Osteoblast (primary cell): ENCODE measurements around the gene CEACAM18. TPM values are rescaled to one million over a fixed set of nuclear protein-coding genes. Genes with fewer than 3 reads are reported as not detected.
"Not testable (repeated sequence)": the region's sequence is repeated elsewhere in the genome, so short reads cannot be mapped to it uniquely, and the experiment has no call there.

Experiments
- DNase-seq: peaks from one replicate; pipeline ENCODE4 v3.0.0; 2011; ENCODE audit warnings: low spot score, mixed read lengths; ENCODE audit not compliant: insufficient read length; ENCODE audit errors: missing footprints
- H2AFZ ChIP-seq: 2 replicates; pipeline ENCODE4 v1.6.0; 2011; ENCODE audit warnings: mild to moderate bottlenecking, low read length
- H3K27ac ChIP-seq: 2 replicates; pipeline ENCODE4 v1.5.1; 2011; ENCODE audit warnings: mild to moderate bottlenecking, low read depth, low read length, moderate library complexity
- H3K27me3 ChIP-seq: 2 replicates; pipeline ENCODE4 v1.6.0; 2012; ENCODE audit warnings: mild to moderate bottlenecking, control low read depth, inconsistent platforms, low read length, moderate library complexity; ENCODE audit not compliant: insufficient read depth
- H3K36me3 ChIP-seq: 2 replicates; pipeline ENCODE4 v1.5.1; 2011; ENCODE audit warnings: mild to moderate bottlenecking, low read length, control low read depth, moderate library complexity; ENCODE audit not compliant: insufficient read depth
- H3K4me1 ChIP-seq: 2 replicates; pipeline ENCODE4 v1.5.1; 2011; ENCODE audit warnings: mild to moderate bottlenecking, low read length, control low read depth, moderate library complexity; ENCODE audit not compliant: insufficient read depth
- H3K4me2 ChIP-seq: 2 replicates; pipeline ENCODE4 v1.6.0; 2011; ENCODE audit warnings: mild to moderate bottlenecking, low read length; ENCODE audit not compliant: insufficient read depth
- H3K4me3 ChIP-seq: fragments of 200-600 bp; sonication (generic); 3 replicates; pipeline ENCODE4 v1.5.1; 2012; ENCODE audit warnings: mild to moderate bottlenecking, low read length, inconsistent platforms; ENCODE audit not compliant: insufficient read depth
- H3K79me2 ChIP-seq: 2 replicates; pipeline ENCODE4 v1.6.0; 2012; ENCODE audit warnings: mild to moderate bottlenecking, low read length, control low read depth, inconsistent platforms; ENCODE audit not compliant: insufficient read depth
- H3K9me3 ChIP-seq: 2 replicates; pipeline ENCODE4 v1.5.1; 2011; ENCODE audit warnings: low read depth, low read length, control low read depth
- H4K20me1 ChIP-seq: 2 replicates; pipeline ENCODE4 v1.6.0; 2012; ENCODE audit warnings: mild to moderate bottlenecking, low read length, control low read depth; ENCODE audit not compliant: insufficient read depth
- total RNA-seq: library from RNA; depleted of rRNA; stranded (reverse); fragments of >200 nt; gene quantifications from 2 replicates; pipeline ENCODE4 v1.2.3, GENCODE V29; 2012
- TF ChIP-seq, protein P1 (sequence below): IDR thresholded peaks from 2 replicates; pipeline ENCODE4 v1.5.1; 2011; ENCODE audit warnings: mild to moderate bottlenecking, low read depth, low read length, moderate library complexity; ENCODE audit errors: extremely low read depth

Gene CEACAM18
- total RNA-seq, 1 donor, result not detected

DNA sequence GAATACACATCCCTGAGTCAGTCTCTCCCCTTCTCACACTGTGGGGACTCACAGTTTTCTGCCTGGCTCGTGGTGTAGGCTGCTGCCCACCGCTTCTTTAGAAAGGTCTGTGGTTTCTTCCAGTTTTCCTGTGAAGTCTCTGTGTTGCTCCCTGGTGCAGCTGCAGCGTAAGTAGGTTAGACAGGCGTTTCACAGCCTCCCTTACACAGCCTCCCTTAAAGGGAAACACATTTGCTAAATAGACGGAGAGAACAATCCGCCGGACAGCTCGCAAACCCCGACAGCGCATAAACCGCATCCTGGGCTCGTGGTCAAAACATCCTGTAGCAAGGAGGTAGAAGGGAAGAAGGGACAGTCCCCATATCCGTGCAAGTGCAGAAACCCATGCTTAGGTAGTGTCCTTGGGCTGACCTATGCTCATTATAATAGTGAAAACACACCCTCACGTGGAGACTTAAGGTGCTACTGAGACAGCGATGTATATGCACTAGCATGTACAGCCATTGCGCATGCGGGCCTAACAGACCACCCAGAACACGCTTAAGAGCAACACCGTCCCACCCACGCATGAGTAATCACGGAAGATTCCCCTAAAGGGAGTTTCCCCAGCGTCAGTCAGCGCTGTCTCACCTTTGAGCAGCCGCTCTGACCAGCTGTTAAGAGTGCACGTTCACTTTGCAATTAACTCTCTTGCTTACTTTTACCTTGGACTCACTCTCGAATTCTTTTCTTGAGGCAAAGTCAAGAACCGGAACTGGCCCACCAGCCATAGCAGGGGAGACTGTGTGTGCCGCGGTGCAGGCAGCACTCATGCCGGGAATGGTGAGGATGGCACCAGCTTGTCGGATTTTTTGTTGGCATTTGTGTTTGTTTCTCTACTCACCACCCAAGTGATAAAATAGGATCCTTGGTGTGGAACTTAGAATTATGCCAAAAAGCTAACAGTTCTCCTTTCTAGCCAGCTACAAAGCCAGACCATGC lies 36.6 kb upstream of the CEACAM18 start:
- DNase-seq, result no peak
- Histone ChIP-seq H3K4me3 (no peak overlapping the region), H3K36me3 (no peaks in the 10 kb centered on the region)

DNA sequence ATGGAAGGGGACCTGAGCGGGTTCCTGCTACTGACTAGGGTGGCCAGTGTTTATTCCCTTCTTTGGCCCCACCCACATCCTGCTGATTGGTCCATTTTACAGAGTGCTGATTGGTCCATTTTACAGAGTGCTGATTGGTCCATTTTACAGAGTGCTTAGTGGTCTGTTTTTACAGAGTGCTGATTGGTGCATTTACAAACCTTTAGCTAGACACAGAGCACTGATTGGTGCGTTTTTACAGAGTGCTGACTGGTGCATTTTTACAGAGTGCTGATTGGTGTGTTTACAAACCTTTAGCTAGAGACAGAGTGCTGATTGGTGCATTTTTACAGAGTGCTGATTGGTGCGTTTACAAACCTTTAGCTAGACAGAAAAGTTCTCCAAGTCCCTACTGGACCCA lies 30.8 kb upstream of the CEACAM18 start:
- not testable (repeated sequence) for H3K4me2 ChIP-seq, H3K4me1 ChIP-seq, H3K36me3 ChIP-seq, H2AFZ ChIP-seq, H4K20me1 ChIP-seq, H3K9me3 ChIP-seq, H3K27me3 ChIP-seq, H3K4me3 ChIP-seq, DNase-seq, H3K79me2 ChIP-seq, H3K27ac ChIP-seq

More for the DNA sequence above, 36.6 kb upstream of the CEACAM18 start:
- no peak overlapping the region for H3K27ac ChIP-seq
- H3K27me3 ChIP-seq, result no peaks in the 10 kb centered on the region
- H3K4me1 ChIP-seq, result no peaks in the 10 kb centered on the region
- TF ChIP-seq, protein P1, sequence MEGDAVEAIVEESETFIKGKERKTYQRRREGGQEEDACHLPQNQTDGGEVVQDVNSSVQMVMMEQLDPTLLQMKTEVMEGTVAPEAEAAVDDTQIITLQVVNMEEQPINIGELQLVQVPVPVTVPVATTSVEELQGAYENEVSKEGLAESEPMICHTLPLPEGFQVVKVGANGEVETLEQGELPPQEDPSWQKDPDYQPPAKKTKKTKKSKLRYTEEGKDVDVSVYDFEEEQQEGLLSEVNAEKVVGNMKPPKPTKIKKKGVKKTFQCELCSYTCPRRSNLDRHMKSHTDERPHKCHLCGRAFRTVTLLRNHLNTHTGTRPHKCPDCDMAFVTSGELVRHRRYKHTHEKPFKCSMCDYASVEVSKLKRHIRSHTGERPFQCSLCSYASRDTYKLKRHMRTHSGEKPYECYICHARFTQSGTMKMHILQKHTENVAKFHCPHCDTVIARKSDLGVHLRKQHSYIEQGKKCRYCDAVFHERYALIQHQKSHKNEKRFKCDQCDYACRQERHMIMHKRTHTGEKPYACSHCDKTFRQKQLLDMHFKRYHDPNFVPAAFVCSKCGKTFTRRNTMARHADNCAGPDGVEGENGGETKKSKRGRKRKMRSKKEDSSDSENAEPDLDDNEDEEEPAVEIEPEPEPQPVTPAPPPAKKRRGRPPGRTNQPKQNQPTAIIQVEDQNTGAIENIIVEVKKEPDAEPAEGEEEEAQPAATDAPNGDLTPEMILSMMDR, result no peak
- no peak overlapping the region for H2AFZ ChIP-seq
- H4K20me1 ChIP-seq, result no peaks in the 10 kb centered on the region
- no peaks in the 10 kb centered on the region for H3K9me3 ChIP-seq
- no peaks in the 10 kb centered on the region for H3K79me2 ChIP-seq
- H3K4me2 ChIP-seq, result no peak overlapping the region

DNA sequence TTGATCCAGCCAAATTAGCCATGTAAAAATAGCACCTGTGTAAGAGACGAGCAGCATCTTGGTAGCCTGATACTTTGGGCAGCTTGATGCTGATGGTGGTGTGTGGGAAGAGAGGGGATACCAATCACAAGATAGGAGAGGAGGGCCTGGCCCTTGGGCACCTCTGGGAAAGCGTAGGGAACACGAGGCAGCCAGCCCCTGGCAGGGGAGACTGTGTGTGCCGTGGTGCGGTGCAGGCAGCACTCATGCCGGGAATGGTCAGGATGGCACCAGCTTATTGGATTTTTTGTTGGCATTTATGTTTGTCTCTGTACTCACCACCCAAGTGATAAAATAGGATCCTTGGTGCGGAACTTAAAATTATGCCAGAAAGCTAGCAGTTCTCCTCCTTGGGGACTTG lies 30.3 kb upstream of the CEACAM18 start:
- Histone ChIP-seq H3K36me3 (no peaks in the 10 kb centered on the region), H3K9me3 (no peaks in the 10 kb centered on the region), H4K20me1 (no peaks in the 10 kb centered on the region), H3K4me3 (no peak overlapping the region), H3K4me1 (no peaks in the 10 kb centered on the region), H3K27ac (no peak overlapping the region), H3K79me2 (no peaks in the 10 kb centered on the region), H3K4me2 (no peak overlapping the region), H3K27me3 (no peaks in the 10 kb centered on the region), H2AFZ (no peak overlapping the region)
- no peak for DNase-seq
- TF ChIP-seq, protein P1, result no peak

DNA sequence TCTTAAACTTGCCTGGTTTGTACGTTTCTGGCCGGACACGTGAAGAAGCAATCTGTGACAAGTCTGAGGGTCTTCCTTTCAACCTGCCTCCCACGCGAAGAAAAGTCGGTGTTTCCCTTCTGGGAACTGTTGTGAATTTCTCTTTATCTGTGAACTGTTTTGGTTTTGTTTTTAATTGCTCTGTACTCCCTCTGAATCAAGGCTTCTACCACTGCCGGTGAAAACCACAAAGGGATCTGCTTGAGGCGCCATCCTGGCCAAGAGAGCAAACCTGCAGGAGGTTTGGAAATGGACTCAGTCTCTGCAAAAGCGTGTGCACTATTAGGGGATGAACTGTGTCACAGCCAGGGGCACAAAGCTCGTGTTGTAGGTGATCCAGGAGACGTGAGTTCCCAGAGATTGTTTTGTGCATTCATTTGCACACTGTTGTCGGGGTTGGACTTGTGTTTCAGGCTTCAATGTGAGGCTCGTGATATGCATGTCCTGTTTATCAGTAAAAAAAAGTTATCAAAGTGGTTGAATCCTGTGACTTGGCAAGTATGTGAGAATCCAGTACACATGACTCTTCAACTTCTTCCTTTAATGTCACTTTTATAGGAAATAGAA lies 29.8 kb upstream of the CEACAM18 start:
- Histone ChIP-seq H3K4me2 (no peak overlapping the region), H4K20me1 (no peaks in the 10 kb centered on the region), H2AFZ (no peak overlapping the region), H3K4me3 (no peak overlapping the region), H3K36me3 (no peaks in the 10 kb centered on the region), H3K27me3 (no peaks in the 10 kb centered on the region), H3K9me3 (no peaks in the 10 kb centered on the region), H3K79me2 (no peaks in the 10 kb centered on the region), H3K27ac (no peak overlapping the region), H3K4me1 (no peaks in the 10 kb centered on the region)
- TF ChIP-seq, protein P1, result no peak
- DNase-seq, result no peak
